ENCODE results near the gene SNX8. TPM values are rescaled to one million over a fixed set of nuclear protein-coding genes. Genes with fewer than 3 reads are reported as not detected.
A peak's percentile ranks its signal among the peaks of the same experiment; 100 is the strongest.

The SNX8 gene
- total RNA-seq, 1 experiment from 2014 or later: 40.6 TPM

DNA sequence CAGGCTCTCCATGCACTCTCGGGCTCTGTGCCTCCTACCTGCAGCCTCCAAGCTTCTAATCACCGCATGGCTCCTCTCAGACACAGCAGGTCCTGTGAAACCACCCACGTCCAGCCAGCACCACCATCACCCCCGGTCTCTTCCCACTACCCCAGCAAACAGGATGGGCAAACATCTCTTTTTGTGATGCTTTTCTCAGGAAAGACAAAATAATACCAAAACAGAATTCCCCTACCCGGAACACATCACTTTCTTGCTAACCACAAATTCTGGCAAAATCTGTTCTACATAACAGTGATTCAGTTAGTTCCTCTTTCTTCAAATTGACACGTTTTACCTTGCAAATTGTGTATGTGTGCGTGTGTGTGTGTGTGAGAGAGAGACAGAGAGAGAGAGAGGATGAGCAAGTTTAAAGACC is 6.5 kb downstream of the SNX8 start:
- Histone ChIP-seq H2BK15ac (ENCODE audit: low read depth, low read length) (no peak overlapping the region), H2AK5ac (ENCODE audit: insufficient read length, low read length) (no peak overlapping the region), H4K5ac (ENCODE audit: insufficient read length, low read depth, low read length) (no peak overlapping the region), H3K14ac (ENCODE audit: insufficient read depth, low read length) (peak overlapping the region; percentile 68; the same call in 1 of the 2 replicates), H3T11ph (ENCODE audit: low read length) (no peak overlapping the region), H3K4ac (ENCODE audit: low read depth, low read length) (no peak overlapping the region), H3K18ac (ENCODE audit: insufficient read length, low read depth, low read length) (no peak overlapping the region), H4K20me1 (ENCODE audit: control insufficient read depth, insufficient read depth, insufficient read length) (no peaks in the 10 kb centered on the region), H3K4me1 (ENCODE audit: insufficient read depth, low read length) (peaks cover 3% of the 10 kb centered on the region; the same call in 1 of the 2 replicates), H2BK12ac (ENCODE audit: insufficient read length, low read depth, low read length) (no peak overlapping the region), H3K56ac (ENCODE audit: insufficient read length, low read depth, low read length) (no peak overlapping the region), H3K79me2 (ENCODE audit: insufficient read depth, low read length) (no peaks in the 10 kb centered on the region; the same call in 1 of the 2 replicates), H3K4me2 (ENCODE audit: insufficient read depth, insufficient read length, low read length) (no peak overlapping the region), H3K23me2 (ENCODE audit: insufficient read length, low read depth, low read length, poor library complexity, severe bottlenecking) (no peaks in the 10 kb centered on the region), H4K91ac (ENCODE audit: insufficient read length, low read depth, low read length) (no peak overlapping the region), H2AFZ (ENCODE audit: low read length) (no peak overlapping the region), H2BK120ac (ENCODE audit: low read depth, low read length, poor library complexity, severe bottlenecking) (no peak overlapping the region), H3K27ac (ENCODE audit: insufficient read length, low read depth, low read length) (no peak overlapping the region), H2BK5ac (ENCODE audit: insufficient read length, low read length) (no peak overlapping the region), H3K23ac (ENCODE audit: insufficient read length, low read depth, low read length) (no peak overlapping the region), H3K9me3 (ENCODE audit: control insufficient read depth, low read depth, low read length) (no peaks in the 10 kb centered on the region), H2BK20ac (ENCODE audit: low read depth, low read length, poor library complexity, severe bottlenecking) (no peak overlapping the region), H3K27me3 (ENCODE audit: insufficient read depth, low read length) (no peaks in the 10 kb centered on the region), H4K8ac (replicated peaks; ENCODE audit: insufficient read length, low read depth, low read length) (no peak overlapping the region), H3K79me1 (ENCODE audit: insufficient read depth, low read depth, low read length, poor library complexity, severe bottlenecking) (peaks cover 10% of the 10 kb centered on the region), H3K9ac (ENCODE audit: extremely low read depth, insufficient read length, low read length) (no peak overlapping the region)
- Mint-ChIP-seq H3K4me1 (peaks cover 21 to 23% of the 10 kb centered on the region in 2 experiments), H3K36me3 (ENCODE audit: insufficient read depth in 1 of 3, low read depth in 3 of 3) (peaks cover 4 to 16% (median 10%) of the 10 kb centered on the region in 3 experiments), H3K27me3 (ENCODE audit: low read depth) (no peaks in the 10 kb centered on the region; the same call in 1 of the 2 replicates), H3K27ac (peak overlapping the region in 2 of 3 experiments; percentile 19 to 74; a peak in 1 of 7 replicates), H3K4me3 (no peak overlapping the region), H3K9me3 (peaks cover 4 to 9% of the 10 kb centered on the region in 2 experiments; a peak in 3 of 5 replicates)
- WGBS (ENCODE audit: extremely low coverage, insufficient read length, low lambda C conversion rate): no CpG with 5 or more reads among the region's 7 CpGs
- no peak for TF ChIP-seq CTCF (conservative IDR thresholded peaks at IDR 0.05)
- no peak for DNase-seq

Data from H9 (cell line).